T-helper 1 cell (primary cell): ENCODE measurements around the gene RBMS1.
A peak's percentile ranks its signal among the peaks of the same experiment; 100 is the strongest.
"Not testable (repeated sequence)": the region's sequence is repeated elsewhere in the genome, so short reads cannot be mapped to it uniquely, and the experiment has no call there.

Source experiments
- DNase-seq, 5 donors: peaks; one replicate each; pipeline ENCODE4 v3.0.0-alpha.2; 2012 to 2020

RBMS1 gene

GRCh38 chr2:160469164-160469563 is 24.4 kb downstream of the RBMS1 start:
- DNase-seq = no peak

DNA sequence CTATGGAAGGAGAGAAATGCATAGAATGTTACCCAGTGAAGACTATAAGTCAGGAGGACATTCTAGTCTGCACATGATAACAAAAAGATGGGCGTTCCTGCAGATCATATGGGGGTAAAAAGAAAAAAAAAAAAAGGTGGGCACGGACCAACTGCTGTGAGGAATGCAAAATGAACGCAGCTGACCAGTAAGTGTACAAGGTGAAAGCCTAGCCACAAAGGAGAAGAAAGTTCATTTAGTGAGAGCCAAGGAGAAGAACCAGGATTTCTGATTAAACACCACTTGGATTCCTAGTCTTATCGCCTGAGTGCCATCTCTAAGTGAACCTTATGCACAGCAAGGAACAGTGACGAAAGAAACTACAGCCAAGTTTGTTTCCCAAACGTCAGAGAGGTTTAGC is 26.5 kb downstream of the RBMS1 start:
- no peak for DNase-seq

- DNase-seq = no peak
Observed at GRCh38 chr2:160465406-160465805, 28.2 kb downstream of the RBMS1 start.

DNA sequence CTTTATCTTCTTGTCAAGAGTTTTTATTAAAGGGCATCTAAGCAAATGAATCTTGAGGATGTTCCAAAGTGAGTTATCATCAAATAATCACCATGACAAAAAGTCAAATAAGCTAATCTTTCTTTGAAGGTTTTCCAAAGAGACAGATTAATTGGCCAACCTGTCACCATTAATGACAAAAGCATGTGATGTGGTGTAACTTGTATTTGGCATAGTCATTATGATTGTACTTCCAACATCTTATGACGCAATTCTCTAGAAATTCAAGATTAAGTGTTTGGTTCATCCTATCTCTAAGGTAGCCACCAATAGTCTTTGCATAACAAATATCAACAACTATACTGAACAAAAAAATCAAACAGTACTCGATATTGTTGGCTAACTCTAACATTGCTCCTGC is 28.6 kb downstream of the RBMS1 start:
- no peak for DNase-seq

GRCh38 chr2:160464017-160464416 is 29.6 kb downstream of the RBMS1 start:
- DNase-seq = no peak

GRCh38 chr2:160463245-160463644 is 30.4 kb downstream of the RBMS1 start:
- no peak for DNase-seq

DNA sequence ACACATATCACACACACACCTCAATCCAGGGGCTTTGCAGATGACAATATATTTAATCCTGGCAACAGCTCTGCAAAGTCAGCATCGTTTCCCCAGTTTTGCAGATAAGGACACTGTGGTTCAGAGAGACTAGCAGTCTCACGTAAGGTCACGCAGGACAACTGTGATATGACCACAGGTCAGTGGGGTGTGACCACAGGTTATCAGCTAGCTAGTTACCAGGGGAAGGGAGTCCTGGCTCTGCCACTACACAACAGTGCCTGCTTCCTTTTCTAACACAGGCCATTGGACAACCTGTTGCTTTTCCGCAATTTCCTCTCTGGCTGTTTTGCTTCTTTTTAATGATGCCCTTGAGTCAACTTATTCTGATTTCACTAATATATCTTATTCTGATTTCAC is 33.3 kb downstream of the RBMS1 start:
- DNase-seq = no peak

DNA sequence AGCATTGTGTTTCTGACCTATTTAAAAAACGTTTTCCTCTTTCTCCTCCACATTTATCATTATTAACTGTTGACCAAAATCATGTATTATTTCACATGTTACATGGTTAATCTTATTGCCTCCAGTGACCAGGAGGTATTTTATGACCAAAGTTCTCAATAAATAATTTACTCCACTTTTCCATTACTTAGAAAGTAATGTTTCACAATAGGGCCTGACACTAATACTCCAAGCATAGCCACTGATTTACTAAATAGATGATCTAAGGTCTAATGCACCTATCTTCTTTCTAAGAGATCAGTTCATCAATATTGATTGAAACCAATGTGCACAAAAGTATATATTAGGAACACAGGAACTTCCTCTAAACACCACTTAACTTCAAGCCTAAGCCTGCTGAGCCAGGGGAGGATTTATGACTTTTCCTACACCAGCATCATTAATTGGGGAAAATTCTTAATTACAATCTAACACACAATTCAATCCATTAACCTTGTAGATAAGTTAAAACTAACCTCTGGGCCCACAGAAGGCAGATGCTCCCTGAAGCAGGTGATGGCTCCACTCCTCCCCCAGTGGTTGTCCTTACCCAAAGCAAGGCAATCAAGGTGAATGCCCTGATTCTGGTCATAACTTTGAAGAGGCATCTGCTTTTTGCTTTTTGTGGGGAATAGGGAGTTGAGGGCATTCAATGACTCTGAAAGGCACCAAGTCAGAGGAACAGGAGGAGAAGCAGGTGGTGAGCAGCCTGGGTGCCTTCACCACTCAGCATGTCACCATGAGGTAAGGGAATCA is 33.9 kb downstream of the RBMS1 start:
- no peak for DNase-seq

- DNase-seq = no peak
Observed at GRCh38 chr2:160458718-160459453, 34.7 kb downstream of the RBMS1 start.

- peak in 1 of 5 donors; percentile 69 for DNase-seq
Observed at GRCh38 chr2:160457588-160457987, 36.0 kb downstream of the RBMS1 start.

DNA sequence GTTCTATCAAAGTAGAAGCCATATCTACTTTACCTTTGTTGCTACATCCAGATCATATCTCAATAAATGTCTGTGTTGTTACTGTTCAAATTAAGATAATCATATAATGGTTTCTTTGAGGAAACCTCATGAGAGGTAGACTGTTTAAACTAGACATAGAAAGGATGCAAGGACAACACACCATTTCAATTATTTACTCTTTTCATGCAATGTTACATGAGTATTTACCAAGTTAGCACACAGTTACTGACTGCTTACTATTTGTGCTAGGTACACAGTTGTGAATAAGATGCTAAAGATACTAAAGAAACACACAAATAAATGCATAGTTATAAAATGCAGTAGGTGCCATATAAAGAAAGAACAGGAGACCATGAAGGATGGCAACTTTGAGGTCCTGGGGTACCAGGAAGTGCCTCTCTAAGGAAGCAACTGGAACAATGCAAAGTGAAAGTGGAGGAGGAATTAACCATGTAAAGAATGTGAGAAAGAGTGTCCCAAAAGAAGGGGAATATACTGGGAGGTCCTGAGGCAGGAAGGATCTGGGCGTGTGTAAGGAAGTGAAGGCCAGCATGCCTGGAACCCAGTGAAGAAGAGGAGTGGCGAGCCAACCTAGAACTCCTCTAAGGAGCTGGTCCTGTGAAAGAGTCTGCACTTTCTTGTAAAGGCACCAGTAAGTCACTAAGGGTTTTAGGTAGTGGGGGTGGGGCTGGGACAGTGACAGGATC is 39.4 kb downstream of the RBMS1 start:
- no peak for DNase-seq

- no peak for DNase-seq
Observed at GRCh38 chr2:160453111-160453820, 40.3 kb downstream of the RBMS1 start.

- no peak for DNase-seq
Observed at GRCh38 chr2:160450486-160450885, 43.1 kb downstream of the RBMS1 start.

- not testable (repeated sequence) for DNase-seq
Observed at GRCh38 chr2:160448821-160449220, 44.8 kb downstream of the RBMS1 start.

DNA sequence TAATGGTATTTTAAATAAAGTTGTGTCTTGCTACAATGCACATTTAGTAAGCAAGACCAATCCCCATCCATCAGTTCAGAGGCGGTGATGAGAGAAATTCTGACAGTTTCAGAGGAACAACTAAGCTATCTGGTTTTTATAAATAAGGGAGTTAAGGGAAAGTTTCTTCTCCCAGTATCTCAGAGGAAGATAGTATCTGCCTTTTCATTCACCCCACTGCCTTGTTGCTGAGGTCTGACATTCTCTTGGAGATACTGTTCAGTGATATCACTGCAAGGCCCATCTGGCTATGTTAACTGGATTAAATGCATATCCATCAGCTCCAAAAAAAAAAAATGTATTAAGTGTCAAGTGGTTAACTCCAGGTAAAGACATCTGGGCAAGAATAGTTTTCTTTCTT is 47.9 kb downstream of the RBMS1 start:
- no peak for DNase-seq

DNA sequence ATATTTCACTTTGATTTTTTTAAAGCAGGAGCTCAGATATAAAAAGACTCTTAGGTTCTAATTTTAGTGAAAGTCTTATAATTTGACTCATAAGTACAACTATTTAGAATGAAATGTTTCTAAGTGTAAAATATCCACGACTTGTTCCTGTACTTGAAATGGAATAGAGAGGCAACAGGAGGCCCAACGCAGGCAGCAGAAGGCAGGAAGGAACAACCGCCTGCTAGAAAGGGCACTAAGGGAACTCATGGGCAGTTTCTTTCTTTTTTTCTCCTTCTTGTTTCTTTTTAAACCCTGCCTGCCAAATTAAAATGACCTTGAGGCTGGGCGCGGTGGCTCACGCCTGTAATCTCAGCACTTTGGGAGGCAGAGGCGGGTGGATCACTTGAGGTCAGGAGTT is 51.0 kb downstream of the RBMS1 start:
- no peak for DNase-seq

DNA sequence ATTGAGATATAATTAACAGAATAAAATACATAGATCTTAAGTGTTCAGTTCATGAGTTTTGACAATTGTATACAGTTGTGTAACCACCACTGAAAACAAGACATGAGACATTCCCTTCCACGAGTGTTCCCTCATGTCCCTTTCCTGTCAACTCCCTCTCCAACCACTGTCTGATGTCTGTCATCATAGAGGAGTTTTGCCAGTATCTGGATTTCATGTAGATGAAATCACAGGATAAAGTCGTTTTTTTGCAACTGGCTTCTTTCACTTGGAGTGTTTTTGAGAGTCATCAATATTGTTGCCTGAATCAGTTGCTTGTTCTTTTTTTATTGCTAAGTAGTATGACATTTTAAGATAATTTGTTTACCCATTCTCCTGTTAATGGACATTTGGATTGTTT is 52.7 kb downstream of the RBMS1 start:
- no peak for DNase-seq

- DNase-seq = not testable (repeated sequence)
Observed at GRCh38 chr2:160439038-160439437, 54.6 kb downstream of the RBMS1 start.

DNA sequence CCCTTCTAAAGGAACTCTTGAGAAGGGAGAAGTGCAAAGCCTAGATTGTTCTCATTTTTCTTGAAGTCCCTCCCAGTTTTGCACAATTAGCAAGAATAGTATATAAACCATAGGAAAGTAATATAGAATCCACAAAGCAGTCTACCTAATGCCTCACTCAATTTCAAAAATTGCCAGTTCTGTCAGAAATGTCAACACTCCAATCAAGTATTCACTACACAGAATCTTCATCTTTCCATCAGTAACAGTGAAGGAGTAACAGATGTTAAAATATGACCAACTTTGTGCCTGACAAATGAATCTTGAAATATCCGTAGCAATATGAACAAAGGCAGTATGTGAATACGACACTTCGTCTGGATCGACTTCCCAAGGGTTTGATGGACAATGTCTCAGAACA is 56.3 kb downstream of the RBMS1 start:
- DNase-seq = no peak

- no peak for DNase-seq
Observed at GRCh38 chr2:160434254-160434948, 59.2 kb downstream of the RBMS1 start.

- peak in 1 of 5 donors; percentile 26 for DNase-seq
Observed at GRCh38 chr2:160433466-160434140, 60.0 kb downstream of the RBMS1 start.

GRCh38 chr2:160432633-160433032 is 61.0 kb downstream of the RBMS1 start:
- no peak for DNase-seq
